Small intestine (tissue), 7 donors: ENCODE measurements around the gene BRINP3. TPM values are rescaled to one million over a fixed set of nuclear protein-coding genes. Genes with fewer than 3 reads are reported as not detected.

Source experiments
- DNase-seq, 2 donors: peaks; one replicate each; pipeline versions ENCODE4 v3.0.0 to v3.0.0-alpha.2; 2013
- FAIRE-seq: peaks from 2 replicates; lab custom pipeline; 2012; peaks lifted over from hg19 to GRCh38; lab: Jason Lieb, UNC
- H3K27ac ChIP-seq, 3 donors: one replicate each; pipeline ENCODE4 v1.5.1; 2013; ENCODE audit warnings: low read length in 2 of 3, mild to moderate bottlenecking in 2 of 3, control low read depth in 1 of 3, inconsistent platforms in 1 of 3, low read depth in 1 of 3, moderate library complexity in 1 of 3
- H3K27me3 ChIP-seq, 3 donors: one replicate each; pipeline ENCODE4 v1.6.1; 2013; ENCODE audit warnings: low read length in 3 of 3, inconsistent platforms in 1 of 3; ENCODE audit not compliant: control insufficient read depth in 3 of 3, insufficient read depth in 3 of 3
- H3K36me3 ChIP-seq, 3 donors: one replicate each; pipeline ENCODE4 v1.6.1; 2013; ENCODE audit warnings: low read length in 3 of 3, inconsistent platforms in 1 of 3, low read depth in 1 of 3, mild to moderate bottlenecking in 1 of 3, moderate library complexity in 1 of 3; ENCODE audit not compliant: control insufficient read depth in 3 of 3, insufficient read depth in 2 of 3
- H3K4me1 ChIP-seq, 3 donors: one replicate each; pipeline ENCODE4 v1.6.1; 2013; ENCODE audit warnings: low read length in 2 of 3, inconsistent platforms in 1 of 3, low read depth in 1 of 3, mild to moderate bottlenecking in 1 of 3, moderate library complexity in 1 of 3; ENCODE audit not compliant: control insufficient read depth in 3 of 3, insufficient read depth in 2 of 3
- H3K4me3 ChIP-seq, 3 donors: one replicate each; pipeline ENCODE4 v1.5.1; 2013; ENCODE audit warnings: low read length in 3 of 3, control low read depth in 1 of 3, inconsistent platforms in 1 of 3, low read depth in 1 of 3, mild to moderate bottlenecking in 1 of 3, moderate library complexity in 1 of 3
- H3K9me3 ChIP-seq, 2 donors: one replicate each; pipeline ENCODE4 v1.6.1; 2013; ENCODE audit warnings: low read depth in 1 of 2, low read length in 1 of 2; ENCODE audit not compliant: control insufficient read depth in 2 of 2, insufficient read depth in 1 of 2
- WGBS, 3 donors: extraction: QIAGEN DNeasy Blood & Tissue Kit; methylation state at CpG; one replicate each; pipeline ENCODE4 v1.1.7; 2013; 5-methylcytosine and 5-hydroxymethylcytosine counted together
- polyA plus RNA-seq, 4 donors: library from polyadenylated mRNA; stranded (reverse) in 3 of 4; unstranded in 1 of 4; fragments of 200-250 nt in 3 of 4; fragments of 120-200 nt in 1 of 4; gene quantifications; one replicate each; pipeline versions ENCODE4 v1.2.1 to v1.2.3, GENCODE V29; 2013
- donor health status: healthy with polysubstance abuse.
- donor health status: control.
- donor health status: control.
- donor health status: Bipolar disorder and iron deficiency.
- donor health status: healthy.

Gene BRINP3
- polyA plus RNA-seq, 4 donors = 2.7 to 61.2 (median 7.8) TPM

GRCh38 chr1:190169311-190170067 lies 308.2 kb downstream of the BRINP3 start:
- no peak overlapping the region for H3K4me3 ChIP-seq
- DNase-seq (no peak), FAIRE-seq (no peak)
- no peaks in the 10 kb centered on the region for H3K9me3 ChIP-seq
- H3K27ac ChIP-seq = no peak overlapping the region
- no peaks in the 10 kb centered on the region for H3K36me3 ChIP-seq
- H3K4me1 ChIP-seq = no peaks in the 10 kb centered on the region
- 59 to 82% (median 70%) methylated on average over 3 of the region's 3 CpGs for WGBS, 3 donors
- no peaks in the 10 kb centered on the region for H3K27me3 ChIP-seq

- Histone ChIP-seq H3K9me3 (no peaks in the 10 kb centered on the region), H3K27ac (no peak overlapping the region), H3K4me1 (no peaks in the 10 kb centered on the region), H3K4me3 (no peak overlapping the region), H3K36me3 (no peaks in the 10 kb centered on the region), H3K27me3 (no peaks in the 10 kb centered on the region)
- no peak for FAIRE-seq
- no peak for DNase-seq
- WGBS, 3 donors = 51 to 83% (median 63%) methylated on average over 3 of the region's 3 CpGs
Observed at GRCh38 chr1:190168893-190169280, 308.8 kb downstream of the BRINP3 start.

- DNase-seq (no peak), FAIRE-seq (no peak)
- Histone ChIP-seq H3K27ac (no peak overlapping the region), H3K4me1 (no peaks in the 10 kb centered on the region), H3K27me3 (no peaks in the 10 kb centered on the region), H3K36me3 (no peaks in the 10 kb centered on the region), H3K4me3 (no peak overlapping the region), H3K9me3 (no peaks in the 10 kb centered on the region)
- 85 to 93% (median 92%) methylated on average over 3 of the region's 3 CpGs for WGBS, 3 donors
Observed at GRCh38 chr1:190168116-190168892, 309.4 kb downstream of the BRINP3 start.

- DNase-seq = no peak
- no peaks in the 10 kb centered on the region for H3K4me1 ChIP-seq
- 66 to 87% (median 80%) methylated on average over 2 of the region's 2 CpGs for WGBS, 3 donors
- H3K4me3 ChIP-seq = no peak overlapping the region
- FAIRE-seq = no peak
- H3K9me3 ChIP-seq = peaks cover 0 to 2% of the 10 kb centered on the region in 2 donors
- H3K27ac ChIP-seq = no peak overlapping the region
- no peaks in the 10 kb centered on the region for H3K27me3 ChIP-seq
- no peaks in the 10 kb centered on the region for H3K36me3 ChIP-seq
Observed at GRCh38 chr1:190159146-190159545, 318.5 kb downstream of the BRINP3 start.

- H3K27me3 ChIP-seq = no peaks in the 10 kb centered on the region
- no peaks in the 10 kb centered on the region for H3K36me3 ChIP-seq
- no peak for FAIRE-seq
- 68 to 78% (median 69%) methylated on average over 2 of the region's 2 CpGs for WGBS, 3 donors
- H3K27ac ChIP-seq = no peak overlapping the region
- no peak overlapping the region for H3K4me3 ChIP-seq
- H3K9me3 ChIP-seq = peaks cover 0 to 2% of the 10 kb centered on the region in 2 donors
- no peaks in the 10 kb centered on the region for H3K4me1 ChIP-seq
- DNase-seq = no peak
Observed at GRCh38 chr1:190154744-190155143, 322.9 kb downstream of the BRINP3 start.

- Histone ChIP-seq H3K36me3 (peaks cover 0 to 3% (median 0%) of the 10 kb centered on the region in 3 donors), H3K4me1 (no peaks in the 10 kb centered on the region), H3K9me3 (no peaks in the 10 kb centered on the region), H3K4me3 (no peak overlapping the region), H3K27me3 (no peaks in the 10 kb centered on the region), H3K27ac (no peak overlapping the region)
- FAIRE-seq (no peak), DNase-seq (no peak)
- WGBS, 3 donors = 73 to 80% (median 76%) methylated on average over 2 of the region's 2 CpGs
Observed at GRCh38 chr1:190147616-190148015, 330.0 kb downstream of the BRINP3 start.

GRCh38 chr1:190144650-190145049 lies 333.0 kb downstream of the BRINP3 start:
- WGBS, 3 donors = 82 to 94% (median 88%) methylated on average over 2 of the region's 2 CpGs
- H3K27me3 ChIP-seq = no peaks in the 10 kb centered on the region
- peaks cover 0 to 3% (median 0%) of the 10 kb centered on the region in 3 donors for H3K36me3 ChIP-seq
- H3K4me3 ChIP-seq = no peak overlapping the region
- DNase-seq (no peak), FAIRE-seq (no peak)
- H3K27ac ChIP-seq = no peak overlapping the region
- no peaks in the 10 kb centered on the region for H3K4me1 ChIP-seq
- H3K9me3 ChIP-seq = no peaks in the 10 kb centered on the region

GRCh38 chr1:190140644-190141043 lies 337.0 kb downstream of the BRINP3 start:
- Histone ChIP-seq H3K36me3 (no peaks in the 10 kb centered on the region), H3K27me3 (no peaks in the 10 kb centered on the region), H3K9me3 (no peaks in the 10 kb centered on the region), H3K4me3 (no peak overlapping the region), H3K4me1 (no peaks in the 10 kb centered on the region), H3K27ac (no peak overlapping the region)
- no peak for DNase-seq
- no peak for FAIRE-seq
- 81 to 94% (median 86%) methylated on average over 1 of the region's 1 CpG for WGBS, 3 donors
